Liver (tissue), 9 donors: ENCODE data around the gene TUBGCP6. TPM values are rescaled to one million over a fixed set of nuclear protein-coding genes. Genes with fewer than 3 reads are reported as not detected.

Experiments
- DNase-seq: peaks from one replicate; pipeline ENCODE4 v3.0.0-alpha.2; 2017; ENCODE audit warnings: low spot score
- H3K27ac ChIP-seq, 2 donors: one replicate each; pipeline ENCODE4 v1.7.0; 2013; ENCODE audit warnings: inconsistent platforms in 2 of 2, low read length in 2 of 2, control low read depth in 1 of 2, low read depth in 1 of 2, mild to moderate bottlenecking in 1 of 2
- H3K27me3 ChIP-seq, 4 donors: one replicate each; pipeline versions ENCODE4 v1.6.1 to v1.7.0; 2013; ENCODE audit warnings: low read length in 3 of 4, inconsistent platforms in 1 of 4, mild to moderate bottlenecking in 1 of 4, moderate library complexity in 1 of 4; ENCODE audit not compliant: control insufficient read depth in 4 of 4, insufficient read depth in 4 of 4
- H3K36me3 ChIP-seq, 4 donors: one replicate each; pipeline versions ENCODE4 v1.6.1 to v1.7.0; 2013; ENCODE audit warnings: low read length in 3 of 4, mild to moderate bottlenecking in 3 of 4, low read depth in 1 of 4, moderate library complexity in 1 of 4; ENCODE audit not compliant: control insufficient read depth in 4 of 4, insufficient read depth in 3 of 4
- H3K4me1 ChIP-seq, 4 donors: one replicate each; pipeline versions ENCODE4 v1.6.1 to v1.7.0; 2013; ENCODE audit warnings: low read length in 3 of 4, mild to moderate bottlenecking in 3 of 4, moderate library complexity in 1 of 4; ENCODE audit not compliant: control insufficient read depth in 4 of 4, insufficient read depth in 4 of 4
- H3K4me3 ChIP-seq, 3 donors: one replicate each; pipeline versions ENCODE4 v1.6.1 to v1.7.0; 2013; ENCODE audit warnings: low read length in 3 of 3, control low read depth in 1 of 3, low read depth in 1 of 3, mild to moderate bottlenecking in 1 of 3
- H3K9ac ChIP-seq, 2 donors: one replicate each; pipeline ENCODE4 v1.7.0; 2013; ENCODE audit warnings: low read length in 2 of 2, mild to moderate bottlenecking in 2 of 2, moderate library complexity in 2 of 2, control low read depth in 1 of 2, low read depth in 1 of 2
- H3K9me3 ChIP-seq, 4 donors: one replicate each; pipeline versions ENCODE4 v1.6.1 to v1.7.0; 2013; ENCODE audit warnings: low read length in 3 of 4; ENCODE audit not compliant: control insufficient read depth in 4 of 4
- GABPA ChIP-seq, 2 donors: IDR thresholded peaks in 1 of 2; conservative IDR thresholded peaks in 1 of 2; 2 replicates each; pipeline ENCODE4 v1.6.1; 2016; ENCODE audit warnings: antibody characterized with exemption in 2 of 2, mild to moderate bottlenecking in 1 of 2, moderate library complexity in 1 of 2
- HNF4A ChIP-seq, 2 donors: conservative IDR thresholded peaks; 2 replicates each; pipeline ENCODE4 v1.6.1; 2016; ENCODE audit warnings: antibody characterized with exemption in 2 of 2, mild to moderate bottlenecking in 2 of 2
- HNF4G ChIP-seq: IDR thresholded peaks from 2 replicates; pipeline ENCODE4 v1.6.1; 2016; ENCODE audit warnings: antibody characterized with exemption
- JUND ChIP-seq, 2 donors: IDR thresholded peaks; 2 replicates each; pipeline ENCODE4 v1.6.1; 2016; ENCODE audit warnings: antibody characterized with exemption in 2 of 2
- NR2F2 ChIP-seq: IDR thresholded peaks from 2 replicates; pipeline ENCODE4 v1.6.1; 2016; ENCODE audit warnings: antibody characterized with exemption
- REST ChIP-seq: IDR thresholded peaks from 2 replicates; pipeline ENCODE4 v1.6.1; 2016; ENCODE audit warnings: antibody characterized with exemption, mild to moderate bottlenecking
- TAF1 ChIP-seq: conservative IDR thresholded peaks from 2 replicates; pipeline ENCODE4 v1.6.1; 2016; ENCODE audit warnings: antibody characterized with exemption, mild to moderate bottlenecking
- WGBS: extraction: QIAGEN DNeasy Blood & Tissue Kit; methylation state at CpG from one replicate; pipeline ENCODE4 v1.1.7; 2013; 5-methylcytosine and 5-hydroxymethylcytosine counted together
- polyA plus RNA-seq, 2 donors: library from polyadenylated mRNA; stranded (reverse) in 1 of 2; unstranded in 1 of 2; fragments of 200-250 nt in 1 of 2; fragments of >200 nt in 1 of 2; fragmentation: Nextera tagmentation in 1 of 2; extraction: Ambion mirVana in 1 of 2; gene quantifications; one replicate each; pipeline versions ENCODE4 v1.2.1 to v1.2.3, GENCODE V29; 2013 to 2015
- total RNA-seq, 2 donors: library from RNA; depleted of rRNA; stranded (reverse); fragments of >200 nt; gene quantifications; one replicate each; pipeline ENCODE4 v1.2.3, GENCODE V29; 2014
- TF ChIP-seq, protein P1 (sequence below): fragments of 150-350 bp; IDR thresholded peaks from 2 replicates; pipeline ENCODE4 v1.5.1; 2017; ENCODE audit warnings: improper control_type of control experiment, low read depth, low read length; ENCODE audit not compliant: missing input control
- TF ChIP-seq, protein P2 (sequence below): IDR thresholded peaks from 2 replicates; pipeline ENCODE4 v1.6.1; 2016; ENCODE audit warnings: antibody characterized with exemption
- donor health status: healthy.
- donor health status: healthy.
- donor health status: healthy.
- donor health status: healthy.
- donor health status: healthy.

Gene TUBGCP6
- total and polyA plus RNA-seq, 4 donors = 9.3 to 31.7 (median 16.4) TPM

DNA sequence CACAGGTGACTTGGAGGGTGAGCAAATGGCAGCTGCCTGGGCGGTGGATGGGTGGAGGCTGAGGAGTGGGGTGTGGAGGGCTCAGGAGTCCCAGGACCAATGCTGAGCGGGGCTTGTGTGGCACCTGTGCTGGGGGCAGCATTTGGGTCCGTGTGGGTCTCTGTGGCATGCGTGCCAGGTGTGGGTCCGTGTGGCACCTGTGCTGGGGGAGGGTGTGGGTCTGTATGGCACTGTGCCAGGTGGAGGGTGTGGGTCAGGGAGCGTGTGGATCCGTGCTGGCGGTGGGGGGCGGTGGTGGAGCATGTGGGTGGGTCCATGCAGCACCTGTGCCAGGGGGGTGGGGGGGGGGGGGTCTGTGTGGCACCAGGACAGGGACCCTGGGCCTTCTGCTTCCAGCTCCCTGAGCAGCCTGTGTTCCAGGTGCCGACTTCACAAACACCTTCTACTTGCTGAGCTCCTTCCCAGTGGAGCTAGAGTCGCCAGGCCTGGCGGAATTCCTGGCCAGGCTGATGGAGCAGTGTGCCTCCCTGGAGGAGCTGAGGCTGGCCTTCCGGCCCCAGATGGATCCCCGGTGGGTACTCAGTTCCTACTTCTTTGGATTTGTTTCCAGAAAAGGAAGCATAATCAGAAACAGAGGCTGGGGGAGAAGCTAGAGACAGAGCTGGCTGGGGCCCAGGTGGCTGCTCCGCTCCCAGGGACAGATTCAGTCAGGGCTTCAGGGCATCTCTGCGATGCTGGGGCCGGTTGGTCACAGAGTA lies 29.3 kb downstream of the TUBGCP6 start:
- Histone ChIP-seq H3K27ac (no peak overlapping the region), H3K9me3 (no peaks in the 10 kb centered on the region), H3K4me1 (peaks cover 5 to 30% (median 18%) of the 10 kb centered on the region in 4 donors), H3K9ac (no peak overlapping the region), H3K27me3 (no peaks in the 10 kb centered on the region), H3K4me3 (no peak overlapping the region), H3K36me3 (peaks cover 30 to 69% (median 48%) of the 10 kb centered on the region in 4 donors)
- TF ChIP-seq, protein P1, sequence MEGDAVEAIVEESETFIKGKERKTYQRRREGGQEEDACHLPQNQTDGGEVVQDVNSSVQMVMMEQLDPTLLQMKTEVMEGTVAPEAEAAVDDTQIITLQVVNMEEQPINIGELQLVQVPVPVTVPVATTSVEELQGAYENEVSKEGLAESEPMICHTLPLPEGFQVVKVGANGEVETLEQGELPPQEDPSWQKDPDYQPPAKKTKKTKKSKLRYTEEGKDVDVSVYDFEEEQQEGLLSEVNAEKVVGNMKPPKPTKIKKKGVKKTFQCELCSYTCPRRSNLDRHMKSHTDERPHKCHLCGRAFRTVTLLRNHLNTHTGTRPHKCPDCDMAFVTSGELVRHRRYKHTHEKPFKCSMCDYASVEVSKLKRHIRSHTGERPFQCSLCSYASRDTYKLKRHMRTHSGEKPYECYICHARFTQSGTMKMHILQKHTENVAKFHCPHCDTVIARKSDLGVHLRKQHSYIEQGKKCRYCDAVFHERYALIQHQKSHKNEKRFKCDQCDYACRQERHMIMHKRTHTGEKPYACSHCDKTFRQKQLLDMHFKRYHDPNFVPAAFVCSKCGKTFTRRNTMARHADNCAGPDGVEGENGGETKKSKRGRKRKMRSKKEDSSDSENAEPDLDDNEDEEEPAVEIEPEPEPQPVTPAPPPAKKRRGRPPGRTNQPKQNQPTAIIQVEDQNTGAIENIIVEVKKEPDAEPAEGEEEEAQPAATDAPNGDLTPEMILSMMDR = no peak
- no peak for TF ChIP-seq JUND (IDR thresholded peaks at IDR 0.05)
- WGBS = 71% methylated on average over 17 of the region's 17 CpGs
- no peak for DNase-seq

DNA sequence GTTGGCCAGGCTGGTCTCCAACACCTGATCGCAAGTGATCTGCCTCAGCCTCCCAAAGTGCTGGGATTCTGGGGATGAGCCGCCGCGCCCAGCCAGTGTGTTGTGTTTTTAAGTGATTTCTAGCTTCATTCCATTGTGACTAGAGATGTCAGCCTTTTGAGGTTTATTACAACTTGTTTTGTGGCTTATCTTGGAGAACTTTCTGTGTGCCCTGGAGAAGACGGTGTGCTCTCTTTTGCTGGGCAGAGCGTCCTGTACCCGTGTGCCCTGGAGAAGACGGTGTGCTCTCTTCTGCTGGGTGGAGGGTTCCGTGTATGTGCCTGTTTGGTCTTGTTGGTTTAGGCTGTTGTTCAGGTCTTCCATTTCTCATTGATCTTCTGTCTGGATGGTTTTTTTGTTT lies 31.6 kb downstream of the TUBGCP6 start:
- 81% methylated on average over 9 of the region's 9 CpGs for WGBS
- H3K36me3 ChIP-seq = peaks cover 32 to 78% (median 49%) of the 10 kb centered on the region in 4 donors
- TF ChIP-seq, protein P2, sequence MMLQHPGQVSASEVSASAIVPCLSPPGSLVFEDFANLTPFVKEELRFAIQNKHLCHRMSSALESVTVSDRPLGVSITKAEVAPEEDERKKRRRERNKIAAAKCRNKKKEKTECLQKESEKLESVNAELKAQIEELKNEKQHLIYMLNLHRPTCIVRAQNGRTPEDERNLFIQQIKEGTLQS = no peak
- TF ChIP-seq, protein P1 = no peak
- no peak for TF ChIP-seq REST
- no peak for TF ChIP-seq HNF4A (conservative IDR thresholded peaks at IDR 0.05)
- TF ChIP-seq TAF1 = no peak
- no peak for TF ChIP-seq GABPA (IDR thresholded peaks at IDR 0.05 in 1 of 2, conservative IDR thresholded peaks at IDR 0.05 in 1 of 2)
- no peak for TF ChIP-seq HNF4G
- TF ChIP-seq NR2F2 = no peak
- H3K9me3 ChIP-seq = no peaks in the 10 kb centered on the region
- H3K27me3 ChIP-seq = no peaks in the 10 kb centered on the region
- H3K27ac ChIP-seq = no peak overlapping the region
- peaks cover 5 to 37% (median 21%) of the 10 kb centered on the region in 4 donors for H3K4me1 ChIP-seq
- no peak for DNase-seq
- no peak overlapping the region for H3K9ac ChIP-seq
- H3K4me3 ChIP-seq = no peak overlapping the region
